Lower lobe of right lung (tissue), 2 donors: ENCODE data around the gene MGME1. TPM values are rescaled to one million over a fixed set of nuclear protein-coding genes. Genes with fewer than 3 reads are reported as not detected.

Source experiments
- ATAC-seq, 2 donors: fragments of 200-7000 bp; cut with Tn5 transposase; one replicate each; pipeline ENCODE4 v1.9.1; 2020 to 2022; ENCODE audit warnings: mild to moderate bottlenecking in 2 of 2, moderate library complexity in 2 of 2
- DNase-seq: peaks from one replicate; pipeline ENCODE4 v3.0.0-alpha.2; 2020
- H3K27ac ChIP-seq: fragments of 200-600 bp; one replicate; pipeline ENCODE4 v1.8.0; 2022
- H3K27me3 ChIP-seq: fragments of 200-600 bp; one replicate; pipeline ENCODE4 v1.8.0; 2022; ENCODE audit warnings: low read depth
- H3K36me3 ChIP-seq: fragments of 200-600 bp; one replicate; pipeline ENCODE4 v1.8.0; 2022; ENCODE audit warnings: mild to moderate bottlenecking
- H3K4me1 ChIP-seq: fragments of 200-600 bp; one replicate; pipeline ENCODE4 v1.8.0; 2022
- H3K4me3 ChIP-seq: fragments of 200-600 bp; one replicate; pipeline ENCODE4 v1.8.0; 2022; ENCODE audit warnings: mild to moderate bottlenecking
- H3K9me3 ChIP-seq: fragments of 200-600 bp; one replicate; pipeline ENCODE4 v1.8.0; 2022
- CTCF ChIP-seq: fragments of 200-600 bp; IDR thresholded peaks from one replicate; pipeline ENCODE4 v1.8.0; 2022; ENCODE audit warnings: antibody characterized with exemption, mild to moderate bottlenecking
- intact Hi-C: fragments of 100-400 bp; cut with DNase I; formaldehyde crosslinking; loops from one replicate; pipeline ENCODE4 v1.11.0; 2022
- total RNA-seq: library from RNA; stranded (reverse); fragmentation: NEBNext Ultra II Directional; extraction: Animal tissue kit (Norgen Biotek cat#: 25700); gene quantifications from one replicate; pipeline ENCODE4 v1.2.1, GENCODE V29; 2021
- donor health status: DM: no; HTN: yes; CAD: no; lungs with severe emphysema.

The MGME1 gene
- total RNA-seq, 1 donor from 2014 or later: 11.3 TPM

GRCh38 chr20:17992224-17992637 lies 23.4 kb downstream of the MGME1 start:
- no peaks in the 10 kb centered on the region for H3K27me3 ChIP-seq
- DNase-seq: no peak
- peaks cover 27% of the 10 kb centered on the region for H3K36me3 ChIP-seq
- ATAC-seq: no peak
- no peaks in the 10 kb centered on the region for H3K9me3 ChIP-seq
- no peaks in the 10 kb centered on the region for H3K4me1 ChIP-seq
- no peak overlapping the region for H3K27ac ChIP-seq
- no peak overlapping the region for H3K4me3 ChIP-seq
- TF ChIP-seq CTCF: no peak
- intact Hi-C loops: no loop called here

DNA sequence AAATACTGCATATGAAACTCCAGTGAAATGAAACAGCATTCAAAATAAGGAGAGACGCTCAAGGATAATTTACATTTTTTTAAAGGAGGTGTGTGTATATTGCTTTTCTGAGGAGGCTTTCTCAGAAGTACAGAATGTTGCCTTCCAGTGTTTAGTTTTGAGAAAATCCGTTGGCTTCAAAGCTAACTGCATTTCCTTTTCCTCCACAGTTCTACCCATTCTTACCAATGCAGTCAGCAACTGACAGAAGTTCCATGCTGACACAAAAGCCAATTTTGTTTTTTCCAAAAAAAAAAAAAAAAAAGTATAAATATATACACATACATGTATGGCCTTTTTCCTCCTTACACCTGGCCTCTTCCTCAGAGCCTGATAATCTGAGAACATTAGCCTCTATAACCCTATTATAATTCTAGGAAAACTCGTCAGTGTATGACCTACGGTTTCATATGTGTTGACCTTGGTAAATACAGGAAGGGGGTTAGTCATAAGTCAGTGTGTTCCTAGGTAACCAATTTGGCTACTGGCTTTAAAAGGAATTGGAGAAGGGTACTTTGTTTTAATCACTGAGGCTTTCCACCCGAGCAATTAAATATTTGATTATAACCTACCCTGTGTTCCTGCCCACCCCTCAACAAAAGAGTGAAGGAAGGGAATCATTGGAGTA lies 24.2 kb downstream of the MGME1 start:
- no peaks in the 10 kb centered on the region for H3K4me1 ChIP-seq
- peaks cover 26% of the 10 kb centered on the region for H3K36me3 ChIP-seq
- no peak for TF ChIP-seq CTCF
- DNase-seq (no peak), ATAC-seq (no peak)
- intact Hi-C loops: no loop called here
- H3K9me3 ChIP-seq: no peaks in the 10 kb centered on the region
- H3K4me3 ChIP-seq: no peak overlapping the region
- H3K27ac ChIP-seq: no peak overlapping the region
- no peaks in the 10 kb centered on the region for H3K27me3 ChIP-seq

DNA sequence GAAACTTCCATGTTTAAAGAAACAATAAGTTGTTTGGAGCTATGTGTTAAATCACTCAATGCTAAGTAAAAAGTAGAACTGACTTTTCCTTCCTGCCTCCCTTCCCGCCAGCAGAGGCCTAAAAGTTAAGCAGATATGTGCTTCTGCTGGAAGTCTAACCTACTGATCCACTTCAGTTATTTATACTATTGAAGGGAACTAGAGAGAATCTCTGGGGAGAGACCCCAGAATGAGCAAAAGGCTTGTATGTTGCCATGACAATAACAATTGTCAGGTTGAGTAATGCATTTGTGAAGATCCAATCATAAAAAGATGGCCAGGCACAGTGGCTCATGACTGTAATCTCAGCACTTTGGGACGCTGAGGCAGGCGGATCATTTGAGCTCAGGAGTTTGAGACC lies 24.7 kb downstream of the MGME1 start:
- Histone ChIP-seq H3K4me1 (no peaks in the 10 kb centered on the region), H3K36me3 (peaks cover 20% of the 10 kb centered on the region), H3K27ac (no peak overlapping the region), H3K27me3 (no peaks in the 10 kb centered on the region), H3K4me3 (no peak overlapping the region), H3K9me3 (no peaks in the 10 kb centered on the region)
- no peak for DNase-seq
- intact Hi-C loops: no loop called here
- no peak for ATAC-seq
- no peak for TF ChIP-seq CTCF

DNA sequence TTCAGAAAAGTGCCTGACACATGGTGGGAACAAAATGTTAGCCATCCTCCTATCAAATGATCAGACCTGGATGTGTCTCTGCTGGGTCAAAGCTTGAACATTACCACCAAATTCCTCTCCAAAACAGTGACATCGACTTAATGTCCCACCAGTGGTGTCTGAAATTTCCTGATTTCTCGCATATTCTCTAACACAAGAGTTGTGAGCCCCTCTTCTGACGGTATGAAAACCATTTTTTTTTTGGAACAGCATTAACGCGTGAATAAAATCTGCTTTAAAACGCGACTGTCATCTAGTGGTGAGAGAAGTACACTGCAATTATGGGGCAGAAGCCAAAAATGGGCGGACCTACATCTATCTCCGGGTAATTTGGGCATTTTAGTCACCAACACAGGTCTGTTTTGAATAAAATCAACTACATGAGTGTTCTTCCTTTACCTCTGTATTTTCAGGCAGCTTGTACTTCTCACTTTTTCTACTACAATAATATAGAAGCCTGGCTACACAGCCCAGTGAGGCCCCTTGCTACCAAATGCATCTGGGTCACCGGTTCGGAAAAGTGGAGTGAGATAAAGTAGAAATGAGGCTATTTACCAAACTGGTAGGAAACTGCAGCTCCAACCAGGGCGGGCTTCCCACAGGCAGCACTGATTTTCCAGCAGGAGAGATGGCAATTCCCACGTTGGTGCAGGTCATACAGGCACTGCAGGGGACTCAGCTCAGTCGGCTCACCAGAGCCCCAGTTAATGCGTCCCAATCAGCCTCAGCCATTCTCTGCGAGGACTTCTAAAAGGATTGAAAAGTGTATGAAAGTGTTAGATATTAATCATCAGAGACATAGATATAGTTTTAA lies 27.4 kb downstream of the MGME1 start:
- intact Hi-C loops: no loop called here
- Histone ChIP-seq H3K27ac (no peak overlapping the region), H3K36me3 (no peaks in the 10 kb centered on the region), H3K4me1 (no peaks in the 10 kb centered on the region), H3K4me3 (no peak overlapping the region), H3K9me3 (no peaks in the 10 kb centered on the region), H3K27me3 (no peaks in the 10 kb centered on the region)
- DNase-seq (no peak), ATAC-seq (peak; percentile 81 to 84)
- TF ChIP-seq CTCF: peak; percentile 96

- Histone ChIP-seq H3K36me3 (no peaks in the 10 kb centered on the region), H3K9me3 (no peaks in the 10 kb centered on the region), H3K27me3 (no peaks in the 10 kb centered on the region), H3K4me1 (no peaks in the 10 kb centered on the region), H3K4me3 (no peak overlapping the region), H3K27ac (no peak overlapping the region)
- intact Hi-C loops: no loop called here
- ATAC-seq (no peak), DNase-seq (no peak)
- TF ChIP-seq CTCF: no peak
Measured at GRCh38 chr20:17998446-17998845, 29.6 kb downstream of the MGME1 start.
